ENCODE measurements around the gene DUSP6. TPM values are rescaled to one million over a fixed set of nuclear protein-coding genes. Genes with fewer than 3 reads are reported as not detected.

DUSP6 gene
- total and polyA plus RNA-seq, 12 donors, result 9.4 to 43.4 (median 24.8) TPM

- WGBS, 2 donors, result 0 to 1% methylated on average over 73 to 74 of the region's 74 CpGs
- peak overlapping the region; percentile 92 to 100 (median 99) for H3K27ac ChIP-seq
- intact Hi-C loops (cut with DNase I), result loop anchor here (2.0 to 10.0 kb wide), 18 partner anchors 19 to 303 kb away; partner anchors contain the start of genes POC1B (in 4 of the 10) and GALNT4 (in 3 of the 10)
- no peaks in the 10 kb centered on the region for H3K9me3 ChIP-seq
- peaks cover 0 to 23% (median 0%) of the 10 kb centered on the region in 9 donors for H3K36me3 ChIP-seq
- H3K4me1 ChIP-seq, result peaks cover 0 to 40% (median 29%) of the 10 kb centered on the region in 9 donors
- no peak for TF ChIP-seq CTCF (IDR thresholded peaks at IDR 0.05)
- no peaks in the 10 kb centered on the region for H3K27me3 ChIP-seq
- DNase-seq (peak; percentile 81 to 87), ATAC-seq (peak; percentile 45 to 78 (median 50))
- H3K4me3 ChIP-seq, result peak overlapping the region; percentile 66 to 94 (median 82)
Observed at GRCh38 chr12:89353823-89354611, 1.7 kb upstream of the DUSP6 start.

- 0% methylated on average over 38 to 49 of the region's 49 CpGs for WGBS, 2 donors
- peak overlapping the region; percentile 66 to 94 (median 82) for H3K4me3 ChIP-seq
- H3K9me3 ChIP-seq, result no peaks in the 10 kb centered on the region
- DNase-seq (peak; percentile 65 to 82), ATAC-seq (peak; percentile 52 to 88 (median 62))
- intact Hi-C loops (cut with DNase I), result loop anchor here (2.0 to 10.0 kb wide), 16 partner anchors 34 to 303 kb away; partner anchors contain the start of genes POC1B (in 4 of the 10) and GALNT4 (in 3 of the 10)
- peaks cover 0 to 47% (median 36%) of the 10 kb centered on the region in 9 donors for H3K4me1 ChIP-seq
- peak overlapping the region; percentile 92 to 100 (median 99) for H3K27ac ChIP-seq
- H3K27me3 ChIP-seq, result no peaks in the 10 kb centered on the region
- no peak for TF ChIP-seq CTCF (IDR thresholded peaks at IDR 0.05)
- H3K36me3 ChIP-seq, result peaks cover 0 to 29% (median 0%) of the 10 kb centered on the region in 9 donors
Observed at GRCh38 chr12:89353188-89353822, 1.0 kb upstream of the DUSP6 start.

GRCh38 chr12:89352242-89352491 lies 134 bp downstream of the DUSP6 start:
- Histone ChIP-seq H3K36me3 (peaks cover 0 to 38% (median 3%) of the 10 kb centered on the region in 9 donors), H3K4me3 (peak overlapping the region; percentile 66 to 94 (median 82)), H3K4me1 (peaks cover 4 to 58% (median 45%) of the 10 kb centered on the region in 9 donors), H3K27ac (peak overlapping the region; percentile 92 to 100 (median 99)), H3K27me3 (no peaks in the 10 kb centered on the region), H3K9me3 (no peaks in the 10 kb centered on the region)
- 0 to 1% methylated on average over 10 of the region's 10 CpGs for WGBS, 2 donors
- ATAC-seq (no peak), DNase-seq (no peak)
- intact Hi-C loops (cut with DNase I), result loop anchor here (2.0 to 10.0 kb wide), 16 partner anchors 35 to 301 kb away; partner anchors contain the start of genes POC1B (in 4 of the 10) and GALNT4 (in 3 of the 10)
- TF ChIP-seq CTCF (IDR thresholded peaks at IDR 0.05), result no peak

GRCh38 chr12:89351489-89352241 lies 636 bp downstream of the DUSP6 start:
- H3K27me3 ChIP-seq, result no peaks in the 10 kb centered on the region
- peak; percentile 21 to 46 for DNase-seq
- H3K9me3 ChIP-seq, result no peaks in the 10 kb centered on the region
- peak overlapping the region; percentile 92 to 100 (median 99) for H3K27ac ChIP-seq
- H3K4me1 ChIP-seq, result peaks cover 7 to 63% (median 48%) of the 10 kb centered on the region in 9 donors
- intact Hi-C loops (cut with DNase I), result loop anchor here (2.0 to 10.0 kb wide), 16 partner anchors 36 to 301 kb away; partner anchors contain the start of genes POC1B (in 4 of the 10) and GALNT4 (in 3 of the 10)
- peak overlapping the region; percentile 66 to 94 (median 82) for H3K4me3 ChIP-seq
- peak; percentile 0 to 16 (median 3) for ATAC-seq
- peaks cover 0 to 38% (median 3%) of the 10 kb centered on the region in 9 donors for H3K36me3 ChIP-seq
- 0% methylated on average over 87 of the region's 87 CpGs for WGBS, 2 donors
- TF ChIP-seq CTCF (IDR thresholded peaks at IDR 0.05), result no peak

All from heart right ventricle (tissue), 16 donors.